GM23248 (cell line): Measurements from ENCODE around the gene NDUFB10. TPM values are rescaled to one million over a fixed set of nuclear protein-coding genes. Genes with fewer than 3 reads are reported as not detected.
A peak's percentile ranks its signal among the peaks of the same experiment; 100 is the strongest.

Experiments used
- DNase-seq: peaks from one replicate; pipeline ENCODE4 v3.0.0-alpha.2; 2015
- H2AFZ ChIP-seq: fragments of 200-600 bp; sonication (generic); 2 replicates; pipeline ENCODE4 v1.6.1; 2016; ENCODE audit warnings: antibody characterized with exemption
- H3F3A ChIP-seq: fragments of 200-600 bp; sonication (generic); 2 replicates; pipeline ENCODE4 v1.6.1; 2016; ENCODE audit warnings: mild to moderate bottlenecking, antibody characterized with exemption, mixed run types; ENCODE audit not compliant: insufficient read depth
- H3K27ac ChIP-seq: fragments of 200-600 bp; sonication (generic); 2 replicates; pipeline ENCODE4 v1.5.1; 2016; ENCODE audit warnings: mild to moderate bottlenecking
- H3K27me3 ChIP-seq: fragments of 200-600 bp; sonication (generic); replicated peaks from 2 replicates; pipeline ENCODE4 v1.6.1; 2016; ENCODE audit warnings: mild to moderate bottlenecking; ENCODE audit not compliant: insufficient read depth
- H3K36me3 ChIP-seq: fragments of 200-600 bp; sonication (generic); 2 replicates; pipeline ENCODE4 v1.6.1; 2016; ENCODE audit warnings: low read depth, mild to moderate bottlenecking
- H3K4me1 ChIP-seq: fragments of 200-600 bp; sonication (generic); 2 replicates; pipeline ENCODE4 v1.6.1; 2016; ENCODE audit warnings: mild to moderate bottlenecking; ENCODE audit not compliant: insufficient read depth
- H3K4me2 ChIP-seq: fragments of 200-600 bp; sonication (generic); one replicate; pipeline ENCODE4 v1.6.1; 2016; ENCODE audit warnings: mild to moderate bottlenecking; ENCODE audit not compliant: unreplicated experiment
- H3K4me3 ChIP-seq: fragments of 200-600 bp; sonication (generic); 2 replicates; pipeline ENCODE4 v1.5.1; 2016; ENCODE audit warnings: mild to moderate bottlenecking
- H3K79me2 ChIP-seq: fragments of 200-600 bp; sonication (generic); 2 replicates; pipeline ENCODE4 v1.6.1; 2016; ENCODE audit warnings: mild to moderate bottlenecking; ENCODE audit not compliant: insufficient read depth
- H3K9ac ChIP-seq: fragments of 200-600 bp; sonication (generic); 2 replicates; pipeline ENCODE4 v1.6.1; 2016; ENCODE audit warnings: mild to moderate bottlenecking
- H3K9me2 ChIP-seq: fragments of 200-600 bp; sonication (generic); 2 replicates; pipeline ENCODE4 v1.6.1; 2016; ENCODE audit warnings: mixed run types, mild to moderate bottlenecking, moderate library complexity; ENCODE audit not compliant: insufficient read depth
- H3K9me3 ChIP-seq: fragments of 200-600 bp; sonication (generic); one replicate; pipeline ENCODE4 v1.6.1; 2017; ENCODE audit warnings: low read depth
- H4K20me1 ChIP-seq: fragments of 200-600 bp; sonication (generic); 2 replicates; pipeline ENCODE4 v1.6.0; 2016; ENCODE audit not compliant: insufficient read depth
- EZH2 ChIP-seq: fragments of 200-600 bp; sonication (generic); IDR thresholded peaks from 2 replicates; pipeline ENCODE4 v1.6.1; 2018; ENCODE audit warnings: antibody characterized with exemption, mild to moderate bottlenecking; ENCODE audit not compliant: insufficient read depth, poor library complexity, severe bottlenecking
- EZH2phosphoT487 ChIP-seq: fragments of 200-600 bp; sonication (generic); IDR thresholded peaks from 2 replicates; pipeline ENCODE4 v1.6.1; 2018; ENCODE audit warnings: antibody characterized with exemption, moderate library complexity, mild to moderate bottlenecking, low read depth; ENCODE audit not compliant: insufficient read depth
- WGBS, 2 experiments: methylation state at CpG; one replicate each; pipeline ENCODE4 v1.1.6; 2015 to 2017; ENCODE audit warnings: low lambda C conversion rate in 2 of 2, low coverage in 1 of 2; ENCODE audit errors: missing lambda C conversion rate in 2 of 2; 5-methylcytosine and 5-hydroxymethylcytosine counted together
- in situ Hi-C: fragments of 300-500 bp; cut with MboI; formaldehyde crosslinking; loops from 2 replicates; pipeline ENCODE4 v1.15.0; 2020
- polyA plus RNA-seq: library from polyadenylated mRNA; unstranded; fragments of >200 nt; fragmentation: Nextera tagmentation; extraction: Ambion mirVana; gene quantifications from 2 replicates; pipeline ENCODE4 v1.2.1, GENCODE V29; 2016
- total RNA-seq: library from RNA; depleted of rRNA; stranded (reverse); fragments of >200 nt; shearing (Covaris generic); gene quantifications from 2 replicates; pipeline ENCODE4 v1.2.3, GENCODE V29; 2014

Gene NDUFB10
- total and polyA plus RNA-seq, 2 experiments from 2014 or later = 136 to 266 TPM

GRCh38 chr16:2007081-2007836 lies 47.9 kb downstream of the NDUFB10 start:
- Histone ChIP-seq H3K27me3 (no peaks in the 10 kb centered on the region), H3K4me1 (peaks cover 21% of the 10 kb centered on the region), H3K9me2 (no peaks in the 10 kb centered on the region), H3K79me2 (peaks cover 85% of the 10 kb centered on the region), H4K20me1 (peaks cover 11% of the 10 kb centered on the region; the same call in 1 of the 2 replicates), H3K9ac (peak overlapping the region; percentile 91), H3K27ac (peak overlapping the region; percentile 93), H3K4me3 (peak overlapping the region; percentile 85), H3K9me3 (no peaks in the 10 kb centered on the region), H3K36me3 (no peaks in the 10 kb centered on the region; the same call in 1 of the 2 replicates), H2AFZ (no peak overlapping the region), H3F3A (peaks cover 17% of the 10 kb centered on the region), H3K4me2 (peak overlapping the region; percentile 97)
- no peak for DNase-seq
- in situ Hi-C loops = no loop called here
- no peak for TF ChIP-seq EZH2
- no peak for TF ChIP-seq EZH2phosphoT487
- WGBS, 2 experiments = 58 to 64% methylated on average over 15 to 16 of the region's 16 CpGs

GRCh38 chr16:2008009-2008526 lies 48.7 kb downstream of the NDUFB10 start:
- TF ChIP-seq EZH2 (no peak), EZH2phosphoT487 (no peak)
- Histone ChIP-seq H4K20me1 (peaks cover 11% of the 10 kb centered on the region; the same call in 1 of the 2 replicates), H3K36me3 (no peaks in the 10 kb centered on the region), H3K9me3 (no peaks in the 10 kb centered on the region), H3K4me1 (peaks cover 21% of the 10 kb centered on the region), H3K27me3 (no peaks in the 10 kb centered on the region), H3K4me3 (peak overlapping the region; percentile 85), H3K79me2 (peaks cover 77% of the 10 kb centered on the region), H3F3A (peaks cover 17% of the 10 kb centered on the region), H3K4me2 (peak overlapping the region; percentile 97), H3K9ac (peak overlapping the region; percentile 91), H3K9me2 (no peaks in the 10 kb centered on the region), H2AFZ (no peak overlapping the region), H3K27ac (peak overlapping the region; percentile 93)
- peak; percentile 96 for DNase-seq
- WGBS, 2 experiments = 5 to 8% methylated on average over 15 of the region's 15 CpGs
- in situ Hi-C loops = no loop called here

GRCh38 chr16:2008631-2009163 lies 49.4 kb downstream of the NDUFB10 start:
- peak overlapping the region; percentile 85 for H3K4me3 ChIP-seq
- peak overlapping the region; percentile 97 for H3K4me2 ChIP-seq
- no peaks in the 10 kb centered on the region for H3K9me2 ChIP-seq
- WGBS, 2 experiments = 1% methylated on average over 23 of the region's 23 CpGs
- H3K27ac ChIP-seq = peak overlapping the region; percentile 93
- peaks cover 17% of the 10 kb centered on the region for H3F3A ChIP-seq
- peaks cover 11% of the 10 kb centered on the region; the same call in 1 of the 2 replicates for H4K20me1 ChIP-seq
- peak overlapping the region; percentile 91 for H3K9ac ChIP-seq
- in situ Hi-C loops = no loop called here
- peaks cover 18% of the 10 kb centered on the region for H3K4me1 ChIP-seq
- no peaks in the 10 kb centered on the region for H3K9me3 ChIP-seq
- no peaks in the 10 kb centered on the region for H3K27me3 ChIP-seq
- TF ChIP-seq EZH2 (no peak), EZH2phosphoT487 (no peak)
- H3K36me3 ChIP-seq = no peaks in the 10 kb centered on the region
- DNase-seq = peak; percentile 84
- 0 out of 2 replicates have a peak overlapping the region, but pooled peaks have one; percentile 2 for H2AFZ ChIP-seq
- peaks cover 70% of the 10 kb centered on the region for H3K79me2 ChIP-seq

GRCh38 chr16:2009164-2009711 lies 49.9 kb downstream of the NDUFB10 start:
- Histone ChIP-seq H3K36me3 (no peaks in the 10 kb centered on the region), H3K9me3 (no peaks in the 10 kb centered on the region), H3F3A (peaks cover 17% of the 10 kb centered on the region), H3K27me3 (no peaks in the 10 kb centered on the region), H3K9me2 (no peaks in the 10 kb centered on the region), H3K79me2 (peaks cover 65% of the 10 kb centered on the region), H3K4me2 (peak overlapping the region; percentile 97), H3K9ac (peak overlapping the region; percentile 91), H2AFZ (0 out of 2 replicates have a peak overlapping the region, but pooled peaks have one; percentile 2), H4K20me1 (peaks cover 11% of the 10 kb centered on the region; the same call in 1 of the 2 replicates), H3K4me1 (peaks cover 18% of the 10 kb centered on the region), H3K27ac (peak overlapping the region; percentile 93), H3K4me3 (peak overlapping the region; percentile 85)
- peak; percentile 45 for DNase-seq
- in situ Hi-C loops = no loop called here
- TF ChIP-seq EZH2phosphoT487 = no peak
- no peak for TF ChIP-seq EZH2
- WGBS, 2 experiments = 1% methylated on average over 14 to 49 of the region's 55 CpGs
